GM23338 (cell line): ENCODE measurements around the gene MATK. TPM values are rescaled to one million over a fixed set of nuclear protein-coding genes. Genes with fewer than 3 reads are reported as not detected.

Source experiments
- ATAC-seq: fragments of 200-7000 bp; cut with Tn5 transposase; 3 replicates; pipeline ENCODE4 v1.9.1; 2020
- DNase-seq: peaks from one replicate; pipeline ENCODE4 v3.0.0-alpha.2; 2015; ENCODE audit warnings: low spot score
- H2AFZ ChIP-seq: fragments of 200-600 bp; sonication (generic); 2 replicates; pipeline ENCODE4 v1.8.0; 2016; ENCODE audit warnings: antibody characterized with exemption, mild to moderate bottlenecking, moderate library complexity
- H3F3A ChIP-seq: fragments of 200-600 bp; sonication (generic); replicated peaks from 2 replicates; pipeline ENCODE4 v1.8.0; 2017; ENCODE audit warnings: antibody characterized with exemption, mixed run types, low read depth
- H3K27ac ChIP-seq: fragments of 200-600 bp; sonication (generic); 2 replicates; pipeline ENCODE4 v1.6.1; 2016; ENCODE audit warnings: low read depth
- H3K27me3 ChIP-seq: fragments of 200-600 bp; sonication (generic); 2 replicates; pipeline ENCODE4 v1.8.0; 2016; ENCODE audit warnings: mild to moderate bottlenecking, mixed run types, moderate library complexity; ENCODE audit not compliant: insufficient read depth
- H3K36me3 ChIP-seq: fragments of 200-600 bp; sonication (generic); 2 replicates; pipeline ENCODE4 v1.8.0; 2016; ENCODE audit warnings: mild to moderate bottlenecking; ENCODE audit not compliant: insufficient read depth
- H3K4me1 ChIP-seq: fragments of 200-600 bp; sonication (generic); 2 replicates; pipeline ENCODE4 v1.8.0; 2016; ENCODE audit warnings: mild to moderate bottlenecking, moderate library complexity; ENCODE audit not compliant: insufficient read depth
- H3K4me2 ChIP-seq: fragments of 200-600 bp; sonication (generic); 2 replicates; pipeline ENCODE4 v1.7.1; 2017; ENCODE audit warnings: mixed run types
- H3K4me3 ChIP-seq: fragments of 200-600 bp; sonication (generic); 2 replicates; pipeline ENCODE4 v1.6.1; 2016; ENCODE audit warnings: mixed run types
- H3K79me2 ChIP-seq: fragments of 200-600 bp; sonication (generic); replicated peaks from 2 replicates; pipeline ENCODE4 v1.8.0; 2017; ENCODE audit warnings: mild to moderate bottlenecking; ENCODE audit not compliant: insufficient read depth
- H3K9me2 ChIP-seq: fragments of 200-600 bp; sonication (generic); 2 replicates; pipeline ENCODE4 v1.8.0; 2017; ENCODE audit not compliant: insufficient read depth
- H4K20me1 ChIP-seq: fragments of 200-600 bp; sonication (generic); replicated peaks from 2 replicates; pipeline ENCODE4 v1.8.0; 2017; ENCODE audit warnings: mild to moderate bottlenecking; ENCODE audit not compliant: insufficient read depth
- H3K27ac Mint-ChIP-seq: 2 replicates; pipeline ENCODE4 v1.8.0; 2020; ENCODE audit warnings: inconsistent platforms, mild to moderate bottlenecking, moderate library complexity, mixed read lengths
- H3K27me3 Mint-ChIP-seq: 3 replicates; pipeline ENCODE4 v1.8.0; 2022; ENCODE audit warnings: low read depth, mild to moderate bottlenecking, moderate library complexity, mixed read lengths, inconsistent platforms; ENCODE audit not compliant: insufficient read depth, poor library complexity
- H3K36me3 Mint-ChIP-seq: 3 replicates; pipeline ENCODE4 v1.8.0; 2021; ENCODE audit warnings: low read depth, mild to moderate bottlenecking, inconsistent platforms, moderate library complexity, mixed read lengths
- H3K4me1 Mint-ChIP-seq: 3 replicates; pipeline ENCODE4 v1.8.0; 2020; ENCODE audit warnings: mild to moderate bottlenecking, inconsistent platforms, mixed read lengths
- H3K4me3 Mint-ChIP-seq: 3 replicates; pipeline ENCODE4 v1.8.0; 2021; ENCODE audit warnings: moderate library complexity, mild to moderate bottlenecking, inconsistent platforms, mixed read lengths
- H3K9me3 Mint-ChIP-seq: 3 replicates; pipeline ENCODE4 v1.8.0; 2020; ENCODE audit warnings: moderate library complexity, mild to moderate bottlenecking, inconsistent platforms, mixed read lengths
- CREB1 ChIP-seq: fragments of 250-450 bp; sonication (Bioruptor Pico); IDR thresholded peaks from 2 replicates; pipeline ENCODE4 v1.5.0; 2020; ENCODE audit warnings: low read depth, mild to moderate bottlenecking, moderate library complexity
- CTCF ChIP-seq, 2 experiments: fragments of 200-600 bp in 1 of 2; sonication (generic) in 1 of 2; conservative IDR thresholded peaks; 2 replicates each; pipeline versions ENCODE4 v1.5.1 to v1.6.1; 2016 to 2017; ENCODE audit warnings: antibody characterized with exemption in 2 of 2, low read depth in 2 of 2, mild to moderate bottlenecking in 2 of 2, moderate library complexity in 1 of 2
- ETS1 ChIP-seq: IDR thresholded peaks from 2 replicates; pipeline ENCODE4 v1.6.1; 2016; ENCODE audit warnings: antibody characterized with exemption
- EZH2 ChIP-seq: fragments of 200-600 bp; sonication (generic); IDR thresholded peaks from one replicate; pipeline ENCODE4 v1.8.0; 2017; ENCODE audit warnings: antibody characterized with exemption, mild to moderate bottlenecking, low read depth; ENCODE audit not compliant: unreplicated experiment
- EZH2phosphoT487 ChIP-seq: fragments of 200-600 bp; sonication (generic); IDR thresholded peaks from one replicate; pipeline ENCODE4 v1.8.1; 2018; ENCODE audit warnings: antibody characterized with exemption; ENCODE audit not compliant: unreplicated experiment
- JUNB ChIP-seq: IDR thresholded peaks from one replicate; pipeline ENCODE4 v1.6.1; 2016; ENCODE audit warnings: antibody characterized with exemption; ENCODE audit not compliant: unreplicated experiment
- NANOG ChIP-seq: IDR thresholded peaks from 2 replicates; pipeline ENCODE4 v1.6.1; 2016; ENCODE audit warnings: antibody characterized with exemption, borderline replicate concordance
- POLR2AphosphoS5 ChIP-seq: IDR thresholded peaks from 2 replicates; pipeline ENCODE4 v1.6.1; 2016; ENCODE audit warnings: antibody characterized with exemption, low read depth
- STAT1 ChIP-seq: IDR thresholded peaks from one replicate; pipeline ENCODE4 v1.6.1; 2016; ENCODE audit warnings: antibody characterized with exemption; ENCODE audit not compliant: unreplicated experiment
- ZNF114 ChIP-seq: fragments of 250-450 bp; sonication (Bioruptor Pico); IDR thresholded peaks from 2 replicates; pipeline ENCODE4 v1.5.0; 2020; ENCODE audit warnings: mild to moderate bottlenecking, moderate library complexity
- ZNF331 ChIP-seq: fragments of 250-450 bp; sonication (Bioruptor Pico); IDR thresholded peaks from 2 replicates; pipeline ENCODE4 v1.5.0; 2020; ENCODE audit warnings: low read depth, mild to moderate bottlenecking, moderate library complexity
- ZNF462 ChIP-seq: fragments of 250-450 bp; sonication (Bioruptor Pico); IDR thresholded peaks from 2 replicates; pipeline ENCODE4 v1.5.0; 2020; ENCODE audit warnings: mild to moderate bottlenecking, moderate library complexity
- polyA plus RNA-seq: library from polyadenylated mRNA; unstranded; fragments of >200 nt; fragmentation: Nextera tagmentation; extraction: Ambion mirVana; gene quantifications from 2 replicates; pipeline ENCODE4 v1.2.1, GENCODE V29; 2016
- total RNA-seq: library from RNA; depleted of rRNA; stranded (reverse); fragments of >200 nt; shearing (Covaris generic); gene quantifications from 2 replicates; pipeline ENCODE4 v1.2.3, GENCODE V29; 2014
- TF ChIP-seq, protein P1 (sequence below): IDR thresholded peaks from one replicate; pipeline ENCODE4 v1.6.1; 2018; ENCODE audit warnings: antibody characterized with exemption; ENCODE audit not compliant: unreplicated experiment

MATK gene
- total and polyA plus RNA-seq, 2 experiments from 2014 or later: 13.4 to 21.4 TPM

- no peaks in the 10 kb centered on the region; the same call in 2 of the 3 replicates for H3K4me1 Mint-ChIP-seq
- DNase-seq: no peak
- Histone ChIP-seq H3K9me2 (no peaks in the 10 kb centered on the region), H3K4me1 (no peaks in the 10 kb centered on the region), H3K27me3 (0 out of 2 replicates have a peak, but pooled peaks cover 6% of the 10 kb centered on the region), H3K27ac (no peak overlapping the region), H2AFZ (no peak overlapping the region), H3K4me3 (no peak overlapping the region), H3K79me2 (no peaks in the 10 kb centered on the region), H3K4me2 (no peak overlapping the region), H4K20me1 (no peaks in the 10 kb centered on the region), H3F3A (0 out of 2 replicates have a peak, but pooled peaks cover 2% of the 10 kb centered on the region), H3K36me3 (no peaks in the 10 kb centered on the region)
- TF ChIP-seq POLR2AphosphoS5 (no peak), EZH2phosphoT487 (no peak), CREB1 (no peak), EZH2 (no peak), CTCF (conservative IDR thresholded peaks at IDR 0.05; ENCODE audit: low read depth in 2 of 2) (no peak), ETS1 (no peak), ZNF331 (CRISPR knock-in tag) (no peak), NANOG (no peak), ZNF114 (CRISPR knock-in tag) (no peak), JUNB (no peak), STAT1 (no peak), ZNF462 (no peak)
- TF ChIP-seq, protein P1, sequence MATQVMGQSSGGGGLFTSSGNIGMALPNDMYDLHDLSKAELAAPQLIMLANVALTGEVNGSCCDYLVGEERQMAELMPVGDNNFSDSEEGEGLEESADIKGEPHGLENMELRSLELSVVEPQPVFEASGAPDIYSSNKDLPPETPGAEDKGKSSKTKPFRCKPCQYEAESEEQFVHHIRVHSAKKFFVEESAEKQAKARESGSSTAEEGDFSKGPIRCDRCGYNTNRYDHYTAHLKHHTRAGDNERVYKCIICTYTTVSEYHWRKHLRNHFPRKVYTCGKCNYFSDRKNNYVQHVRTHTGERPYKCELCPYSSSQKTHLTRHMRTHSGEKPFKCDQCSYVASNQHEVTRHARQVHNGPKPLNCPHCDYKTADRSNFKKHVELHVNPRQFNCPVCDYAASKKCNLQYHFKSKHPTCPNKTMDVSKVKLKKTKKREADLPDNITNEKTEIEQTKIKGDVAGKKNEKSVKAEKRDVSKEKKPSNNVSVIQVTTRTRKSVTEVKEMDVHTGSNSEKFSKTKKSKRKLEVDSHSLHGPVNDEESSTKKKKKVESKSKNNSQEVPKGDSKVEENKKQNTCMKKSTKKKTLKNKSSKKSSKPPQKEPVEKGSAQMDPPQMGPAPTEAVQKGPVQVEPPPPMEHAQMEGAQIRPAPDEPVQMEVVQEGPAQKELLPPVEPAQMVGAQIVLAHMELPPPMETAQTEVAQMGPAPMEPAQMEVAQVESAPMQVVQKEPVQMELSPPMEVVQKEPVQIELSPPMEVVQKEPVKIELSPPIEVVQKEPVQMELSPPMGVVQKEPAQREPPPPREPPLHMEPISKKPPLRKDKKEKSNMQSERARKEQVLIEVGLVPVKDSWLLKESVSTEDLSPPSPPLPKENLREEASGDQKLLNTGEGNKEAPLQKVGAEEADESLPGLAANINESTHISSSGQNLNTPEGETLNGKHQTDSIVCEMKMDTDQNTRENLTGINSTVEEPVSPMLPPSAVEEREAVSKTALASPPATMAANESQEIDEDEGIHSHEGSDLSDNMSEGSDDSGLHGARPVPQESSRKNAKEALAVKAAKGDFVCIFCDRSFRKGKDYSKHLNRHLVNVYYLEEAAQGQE: no peak
- H3K27ac Mint-ChIP-seq: no peak overlapping the region
- H3K9me3 Mint-ChIP-seq: no peaks in the 10 kb centered on the region; the same call in none of the 3 replicates
- H3K4me3 Mint-ChIP-seq: no peak overlapping the region
- peaks cover 4% of the 10 kb centered on the region; the same call in 2 of the 3 replicates for H3K36me3 Mint-ChIP-seq
- peaks cover 16% of the 10 kb centered on the region for H3K27me3 Mint-ChIP-seq
- ATAC-seq: no peak
Measured at GRCh38 chr19:3817761-3818160, 31.6 kb upstream of the MATK start.
